Transverse colon (tissue), 4 donors: ENCODE data around the gene FIGN.

Experiments used
- POLR2A ChIP-seq: fragments of 450-650 bp; IDR thresholded peaks from one replicate; pipeline ENCODE4 v1.6.1; 2016; ENCODE audit warnings: antibody characterized with exemption, mild to moderate bottlenecking, moderate library complexity
- POLR2AphosphoS5 ChIP-seq, 3 donors: sonication (generic); formaldehyde crosslinking; IDR thresholded peaks; one replicate each; pipeline ENCODE4 v1.6.1; 2016; ENCODE audit warnings: antibody characterized with exemption in 3 of 3
- TF ChIP-seq, protein P1 (sequence below), 5 experiments: fragments of 200-600 bp in 3 of 5; fragments of 450-650 bp in 2 of 5; sonication (generic) in 3 of 5; IDR thresholded peaks; 1 replicate in 2 of 5; 2 replicates in 3 of 5; pipeline ENCODE4 v1.5.1; 2016 to 2017; ENCODE audit warnings: antibody characterized with exemption in 5 of 5, inconsistent platforms in 3 of 5, mild to moderate bottlenecking in 2 of 5, moderate library complexity in 1 of 5

DNA sequence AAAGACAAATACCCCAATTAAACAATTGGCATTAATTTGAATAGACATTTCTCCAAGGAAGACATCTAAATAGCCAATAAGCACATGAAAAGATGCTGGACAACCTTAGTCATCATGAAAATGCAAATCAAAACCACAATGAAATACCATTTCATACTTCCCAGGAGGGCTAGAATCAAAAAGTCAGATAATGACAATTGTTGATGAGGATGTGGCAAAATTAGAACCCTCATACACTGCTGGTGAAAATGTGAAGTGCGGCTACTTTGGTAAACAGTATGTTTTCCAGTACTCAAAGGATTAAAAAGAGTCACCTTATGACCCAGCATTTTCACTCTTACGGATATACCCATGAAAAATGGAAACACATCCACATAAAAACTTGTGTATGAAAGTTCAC, 91.6 kb downstream of the FIGN start:
- TF ChIP-seq, protein P1, sequence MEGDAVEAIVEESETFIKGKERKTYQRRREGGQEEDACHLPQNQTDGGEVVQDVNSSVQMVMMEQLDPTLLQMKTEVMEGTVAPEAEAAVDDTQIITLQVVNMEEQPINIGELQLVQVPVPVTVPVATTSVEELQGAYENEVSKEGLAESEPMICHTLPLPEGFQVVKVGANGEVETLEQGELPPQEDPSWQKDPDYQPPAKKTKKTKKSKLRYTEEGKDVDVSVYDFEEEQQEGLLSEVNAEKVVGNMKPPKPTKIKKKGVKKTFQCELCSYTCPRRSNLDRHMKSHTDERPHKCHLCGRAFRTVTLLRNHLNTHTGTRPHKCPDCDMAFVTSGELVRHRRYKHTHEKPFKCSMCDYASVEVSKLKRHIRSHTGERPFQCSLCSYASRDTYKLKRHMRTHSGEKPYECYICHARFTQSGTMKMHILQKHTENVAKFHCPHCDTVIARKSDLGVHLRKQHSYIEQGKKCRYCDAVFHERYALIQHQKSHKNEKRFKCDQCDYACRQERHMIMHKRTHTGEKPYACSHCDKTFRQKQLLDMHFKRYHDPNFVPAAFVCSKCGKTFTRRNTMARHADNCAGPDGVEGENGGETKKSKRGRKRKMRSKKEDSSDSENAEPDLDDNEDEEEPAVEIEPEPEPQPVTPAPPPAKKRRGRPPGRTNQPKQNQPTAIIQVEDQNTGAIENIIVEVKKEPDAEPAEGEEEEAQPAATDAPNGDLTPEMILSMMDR (IDR thresholded peaks at IDR 0.05) = no peak
- no peak for TF ChIP-seq POLR2A
- no peak for TF ChIP-seq POLR2AphosphoS5 (IDR thresholded peaks at IDR 0.05)
